Breast epithelium (tissue), 4 donors: ENCODE results near the gene S100A4. TPM values are rescaled to one million over a fixed set of nuclear protein-coding genes. Genes with fewer than 3 reads are reported as not detected.
A peak's percentile ranks its signal among the peaks of the same experiment; 100 is the strongest.

Source experiments
- DNase-seq, 2 donors: peaks; one replicate each; pipeline ENCODE4 v3.0.0-alpha.2; 2019; ENCODE audit warnings: low spot score in 2 of 2
- H3K27ac ChIP-seq, 2 donors: fragments of 200-600 bp; sonication (generic) in 1 of 2; one replicate each; pipeline ENCODE4 v1.5.1; 2016 to 2019; ENCODE audit warnings: mild to moderate bottlenecking in 1 of 2
- H3K27me3 ChIP-seq, 2 donors: fragments of 200-600 bp; sonication (generic) in 1 of 2; one replicate each; pipeline versions ENCODE4 v1.5.1 to v1.6.0; 2017 to 2019; ENCODE audit warnings: control low read depth in 1 of 2, mild to moderate bottlenecking in 1 of 2
- H3K36me3 ChIP-seq: fragments of 200-600 bp; one replicate; pipeline ENCODE4 v1.5.1; 2019
- H3K4me1 ChIP-seq, 2 donors: fragments of 200-600 bp; sonication (generic); one replicate each; pipeline ENCODE4 v1.5.1; 2016 to 2019; ENCODE audit warnings: control low read depth in 1 of 2
- H3K4me3 ChIP-seq, 3 donors: fragments of 200-600 bp; sonication (generic); 1 replicate in 2 of 3; 2 replicates in 1 of 3; pipeline ENCODE4 v1.5.1; 2016 to 2019; ENCODE audit warnings: mild to moderate bottlenecking in 3 of 3, moderate library complexity in 2 of 3
- H3K9me3 ChIP-seq, 2 donors: fragments of 200-600 bp; sonication (generic) in 1 of 2; one replicate each; pipeline ENCODE4 v1.5.1; 2016 to 2019; ENCODE audit warnings: control low read depth in 1 of 2
- CTCF ChIP-seq, 3 donors: fragments of 450-650 bp; IDR thresholded peaks; one replicate each; pipeline ENCODE4 v1.5.1; 2016 to 2017; ENCODE audit warnings: antibody characterized with exemption in 3 of 3, mild to moderate bottlenecking in 3 of 3, moderate library complexity in 3 of 3
- POLR2A ChIP-seq: fragments of 450-650 bp; IDR thresholded peaks from one replicate; pipeline ENCODE4 v1.6.1; 2016; ENCODE audit warnings: antibody characterized with exemption, mild to moderate bottlenecking, moderate library complexity
- POLR2AphosphoS5 ChIP-seq, 3 donors: sonication (generic); formaldehyde crosslinking; IDR thresholded peaks; one replicate each; pipeline ENCODE4 v1.6.1; 2017; ENCODE audit warnings: antibody characterized with exemption in 3 of 3
- intact Hi-C: fragments of 100-400 bp; cut with DNase I; formaldehyde crosslinking; loops from one replicate; pipeline ENCODE4 v1.15.1; 2023; ENCODE audit warnings: low total_unique reads
- total RNA-seq, 3 donors: library from RNA; depleted of rRNA; stranded (reverse); fragments of >200 nt; gene quantifications; one replicate each; pipeline ENCODE4 v1.1.0, GENCODE V29; 2016

The S100A4 gene
- total RNA-seq, 3 donors from 2014 or later: 177 to 1,015 (median 198) TPM

GRCh38 chr1:153541641-153542590 lies 3.7 kb downstream of the S100A4 start:
- Histone ChIP-seq H3K9me3 (no peaks in the 10 kb centered on the region), H3K36me3 (no peaks in the 10 kb centered on the region), H3K27me3 (no peaks in the 10 kb centered on the region), H3K27ac (peak overlapping the region; percentile 62 to 94), H3K4me1 (peaks cover 6 to 36% of the 10 kb centered on the region in 2 donors), H3K4me3 (no peak overlapping the region)
- DNase-seq: no peak
- intact Hi-C loops: no loop called here
- no peak for TF ChIP-seq CTCF (IDR thresholded peaks at IDR 0.05)
- no peak for TF ChIP-seq POLR2A
- no peak for TF ChIP-seq POLR2AphosphoS5 (IDR thresholded peaks at IDR 0.05)

GRCh38 chr1:153540394-153541361 lies 4.9 kb downstream of the S100A4 start, which contains the start of gene S100A5:
Gene S100A5 (minus strand): TSS chr1:153540934. CDS start chr1:153540191, 743 bp downstream.
- no peak for DNase-seq
- Histone ChIP-seq H3K27me3 (no peaks in the 10 kb centered on the region), H3K36me3 (no peaks in the 10 kb centered on the region), H3K4me1 (peaks cover 6 to 30% of the 10 kb centered on the region in 2 donors), H3K4me3 (no peak within 1 kb of the TSS), H3K9me3 (no peaks in the 10 kb centered on the region), H3K27ac (peak within 1 kb of the TSS; percentile 62 to 94)
- intact Hi-C loops: no loop called here
- TF ChIP-seq CTCF (IDR thresholded peaks at IDR 0.05) (no peak), POLR2AphosphoS5 (IDR thresholded peaks at IDR 0.05) (no peak), POLR2A (no peak)

DNA sequence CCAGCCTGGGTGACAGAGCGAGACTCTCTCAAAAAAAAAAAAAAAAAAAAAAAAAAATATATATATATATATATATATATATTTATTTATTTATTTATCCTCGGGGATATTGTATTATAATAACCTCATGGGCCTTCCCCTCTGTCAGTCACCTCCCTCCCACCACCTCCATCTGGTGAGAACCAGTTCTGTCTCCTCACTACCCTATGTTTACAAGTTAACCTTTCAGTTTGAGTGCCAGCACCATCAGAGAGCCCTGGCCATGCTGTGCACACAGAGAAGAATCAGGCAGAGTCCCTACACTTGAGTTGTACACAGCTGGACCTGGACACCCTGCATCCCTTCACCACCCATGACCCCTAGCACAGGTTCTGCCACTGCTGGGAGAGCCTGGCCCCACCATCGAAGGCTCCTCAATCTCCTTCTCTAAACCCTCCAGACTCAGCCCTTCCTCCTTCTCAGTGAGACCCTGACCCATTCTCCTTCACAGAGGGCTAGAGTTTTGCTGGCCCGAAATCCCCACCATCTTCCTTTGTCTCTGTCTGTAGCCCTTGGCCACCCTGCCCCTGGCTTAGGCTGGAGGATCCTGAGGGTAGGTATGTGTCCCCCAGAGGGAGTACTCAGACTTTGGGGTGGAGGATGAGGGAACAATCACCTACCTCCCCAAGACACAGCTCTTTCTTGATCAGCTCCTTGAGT lies 6.1 kb downstream of the S100A4 start:
- no peak for TF ChIP-seq CTCF (IDR thresholded peaks at IDR 0.05)
- TF ChIP-seq POLR2A: no peak
- no peak for TF ChIP-seq POLR2AphosphoS5 (IDR thresholded peaks at IDR 0.05)
- no peaks in the 10 kb centered on the region for H3K36me3 ChIP-seq
- H3K27ac ChIP-seq: peak overlapping the region; percentile 62 to 94
- no peak for DNase-seq
- no peaks in the 10 kb centered on the region for H3K9me3 ChIP-seq
- no peaks in the 10 kb centered on the region for H3K27me3 ChIP-seq
- intact Hi-C loops: no loop called here
- H3K4me3 ChIP-seq: no peak overlapping the region
- peaks cover 4 to 21% of the 10 kb centered on the region in 2 donors for H3K4me1 ChIP-seq

DNA sequence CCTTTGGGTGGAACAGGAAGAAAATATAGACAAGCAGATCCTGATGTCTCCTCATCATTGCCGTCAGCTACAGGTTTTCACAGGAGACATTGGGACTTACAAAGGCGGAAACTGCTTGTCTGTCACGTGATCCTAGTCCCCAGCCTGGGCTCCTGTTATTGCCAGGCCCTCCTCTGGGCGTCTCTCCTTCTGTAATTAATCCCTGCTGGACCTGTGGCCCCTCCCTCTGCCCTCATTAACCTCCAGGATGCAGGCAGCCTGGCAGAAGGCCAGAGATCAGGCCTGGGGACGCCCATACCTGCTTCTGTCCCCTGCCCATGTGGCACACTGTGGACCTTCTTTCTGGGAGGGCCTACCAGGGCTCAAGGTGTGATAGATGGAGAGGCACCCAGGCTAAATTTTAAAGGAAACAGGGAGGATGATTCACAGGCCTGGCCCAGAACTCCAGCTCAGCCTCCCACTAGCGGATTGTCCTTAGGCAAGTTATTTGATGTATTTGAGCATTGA lies 7.2 kb downstream of the S100A4 start:
- peak overlapping the region; percentile 78 to 99 for H3K27ac ChIP-seq
- DNase-seq: peak in 1 of 2 donors; percentile 57
- H3K27me3 ChIP-seq: no peaks in the 10 kb centered on the region
- TF ChIP-seq CTCF (IDR thresholded peaks at IDR 0.05): no peak
- TF ChIP-seq POLR2AphosphoS5 (IDR thresholded peaks at IDR 0.05): peak in 1 of 3 donors; percentile 22
- no peak for TF ChIP-seq POLR2A
- intact Hi-C loops: no loop called here
- no peaks in the 10 kb centered on the region for H3K9me3 ChIP-seq
- no peak overlapping the region for H3K4me3 ChIP-seq
- H3K4me1 ChIP-seq: peaks cover 0 to 9% of the 10 kb centered on the region in 2 donors
- H3K36me3 ChIP-seq: no peaks in the 10 kb centered on the region
